ENCODE measurements around the gene FUBP1.
"Not testable (repeated sequence)": the region's sequence is repeated elsewhere in the genome, so short reads cannot be mapped to it uniquely, and the experiment has no call there.

The FUBP1 gene

DNA sequence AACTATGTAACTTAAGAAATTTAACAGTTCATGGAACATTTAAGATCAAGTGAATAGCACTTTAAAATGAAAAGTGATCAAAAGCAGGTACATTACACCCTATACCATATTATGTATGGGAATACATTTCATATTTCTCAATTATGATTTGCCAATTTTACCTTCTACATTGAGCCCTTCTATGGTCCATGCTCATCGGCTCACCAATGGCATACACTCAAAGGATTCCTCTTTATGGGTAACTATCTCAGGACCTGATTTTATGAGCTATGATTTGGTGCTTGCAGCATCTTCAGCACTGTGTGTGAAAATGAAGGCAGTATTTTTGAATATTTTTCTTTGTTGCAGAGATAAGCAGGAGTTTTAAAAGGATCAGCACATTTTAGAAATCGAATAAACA is 33.5 kb downstream of the FUBP1 start:
- no peak for DNase-seq (ENCODE audit: low read depth)

DNA sequence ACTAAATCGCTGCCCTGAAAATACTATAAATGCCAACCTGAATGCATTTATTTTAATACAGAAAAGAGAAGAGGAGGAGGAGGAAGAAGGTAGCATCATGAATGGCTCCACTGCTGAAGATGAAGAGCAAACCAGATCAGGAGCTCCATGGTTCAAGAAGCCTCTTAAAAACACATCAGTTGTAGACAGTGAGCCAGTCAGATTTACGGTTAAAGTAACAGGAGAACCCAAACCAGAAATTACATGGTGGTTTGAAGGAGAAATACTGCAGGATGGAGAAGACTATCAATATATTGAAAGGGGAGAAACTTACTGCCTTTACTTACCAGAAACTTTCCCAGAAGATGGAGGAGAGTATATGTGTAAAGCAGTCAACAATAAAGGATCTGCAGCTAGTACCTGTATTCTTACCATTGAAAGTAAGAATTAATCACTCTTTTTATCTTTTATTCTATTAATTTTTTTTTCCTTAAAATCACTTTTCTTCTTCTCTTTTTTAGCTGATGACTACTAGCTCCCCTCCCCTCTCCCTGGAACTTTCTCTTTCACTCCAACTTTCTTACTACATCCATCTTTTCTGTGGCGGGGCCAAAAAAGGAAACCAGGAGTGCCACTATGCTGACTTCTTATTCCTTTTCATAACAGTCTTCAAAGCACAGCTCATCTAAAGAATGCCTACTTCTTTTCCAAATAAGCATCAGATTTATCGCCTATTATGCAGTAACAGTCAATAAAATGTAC is 36.3 kb downstream of the FUBP1 start:
- no peak for DNase-seq (ENCODE audit: low read depth)

GRCh38 chr1:77940921-77941570 is 37.8 kb downstream of the FUBP1 start:
- no peak for DNase-seq (ENCODE audit: low read depth)

DNA sequence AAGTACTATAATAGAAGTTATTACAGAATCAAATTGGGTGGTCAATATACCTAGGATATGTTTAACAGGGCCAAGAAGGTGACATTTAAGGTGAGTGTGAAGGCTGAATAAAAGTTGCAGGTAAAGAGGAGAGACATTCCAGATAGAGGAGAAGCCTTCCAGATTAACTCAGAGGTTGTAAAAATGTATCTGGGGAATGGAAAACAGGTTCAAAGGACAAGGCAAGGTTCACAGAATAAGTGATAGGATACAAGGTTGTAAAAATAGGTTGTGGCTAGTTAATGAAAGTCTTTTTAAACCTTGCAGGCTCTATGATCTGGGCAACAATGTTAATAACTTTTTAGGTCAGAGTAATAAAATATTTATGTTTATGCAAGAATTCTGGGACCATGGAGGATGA is 40.2 kb downstream of the FUBP1 start:
- DNase-seq (ENCODE audit: low read depth): no peak

DNA sequence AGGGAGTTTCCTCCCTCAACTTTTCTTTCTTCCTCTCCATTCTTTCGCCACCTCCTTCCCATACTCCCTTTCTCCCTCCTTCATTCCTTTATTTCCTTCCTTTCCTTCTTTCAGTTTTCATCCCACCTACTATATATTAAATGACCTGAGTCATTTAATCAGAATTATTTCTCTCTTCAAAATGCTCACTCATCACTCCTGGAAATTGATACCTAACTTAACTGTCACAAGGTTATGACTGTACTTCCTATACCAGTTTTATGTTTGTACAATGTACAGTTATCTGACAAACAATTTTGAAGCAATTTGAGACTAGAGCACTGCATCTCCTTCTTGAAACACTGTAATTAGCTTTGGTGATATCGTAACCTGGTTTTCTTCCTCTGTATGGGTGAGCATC is 49.1 kb downstream of the FUBP1 start:
- no peak for DNase-seq (ENCODE audit: low read depth)

- no peak for DNase-seq (ENCODE audit: low read depth)
These were observed 51.5 kb downstream of the FUBP1 start for GRCh38 chr1:77927414-77927813.

DNA sequence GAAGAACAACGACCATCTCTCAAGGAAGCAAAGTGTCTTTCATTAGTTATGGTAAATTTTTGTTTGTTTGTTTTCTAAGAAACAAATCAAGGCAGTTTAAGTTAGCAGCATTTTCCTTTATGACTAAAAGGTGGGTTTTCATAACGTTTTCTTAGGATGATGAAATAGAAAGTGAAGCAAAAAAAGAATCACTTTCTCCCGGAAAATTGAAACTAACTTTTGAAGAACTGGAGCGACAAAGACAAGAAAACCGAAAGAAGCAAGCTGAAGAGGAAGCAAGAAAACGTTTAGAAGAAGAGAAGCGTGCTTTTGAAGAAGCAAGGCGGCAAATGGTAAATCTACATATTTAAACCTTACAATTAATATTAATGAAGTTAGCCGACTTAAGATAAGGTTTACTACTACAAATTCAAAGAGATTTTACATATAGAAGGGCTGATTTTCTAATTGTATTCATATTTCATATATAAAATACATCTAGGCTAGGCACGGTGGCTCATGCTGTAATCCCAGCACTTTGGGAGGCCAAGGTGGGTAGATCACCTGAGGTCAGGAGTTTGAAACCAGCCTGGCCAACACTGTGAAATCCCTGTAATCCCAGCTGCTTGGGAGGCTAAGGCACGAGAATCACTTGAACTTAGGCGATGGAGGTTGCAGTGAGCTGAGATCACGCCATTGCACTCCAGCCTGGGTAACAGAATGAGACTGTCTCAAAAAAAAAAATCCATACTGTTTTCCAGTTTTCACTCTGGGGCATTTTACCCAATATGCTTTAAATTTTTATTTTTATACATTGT is 52.1 kb downstream of the FUBP1 start:
- no peak for DNase-seq (ENCODE audit: low read depth)

GRCh38 chr1:77925956-77926355 is 52.9 kb downstream of the FUBP1 start:
- DNase-seq (ENCODE audit: low read depth): no peak

DNA sequence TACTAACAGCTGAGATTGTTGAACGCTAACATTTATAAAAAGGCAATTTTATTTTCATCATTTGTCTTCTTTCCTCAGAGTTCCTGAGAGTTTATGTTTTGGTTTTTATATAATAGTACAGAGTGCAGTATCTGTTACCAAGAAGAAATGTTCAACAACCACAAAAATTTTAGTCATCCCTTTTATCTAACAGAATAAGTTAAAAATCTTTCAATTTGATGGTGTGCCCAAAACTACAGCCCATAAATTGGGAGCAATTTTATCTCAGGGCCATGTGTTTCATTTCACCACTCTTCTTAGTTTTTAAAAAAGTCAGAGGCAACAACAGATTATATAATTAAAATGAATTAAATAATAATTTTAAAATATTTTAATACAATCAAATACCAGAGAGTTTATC is 53.4 kb downstream of the FUBP1 start:
- DNase-seq (ENCODE audit: low read depth): peak; percentile 68

GRCh38 chr1:77918918-77919317 is 60.0 kb downstream of the FUBP1 start:
- not testable (repeated sequence) for DNase-seq (ENCODE audit: low read depth)

GRCh38 chr1:77910116-77910515 is 68.8 kb downstream of the FUBP1 start:
- no peak for DNase-seq (ENCODE audit: low read depth)

- no peak for DNase-seq (ENCODE audit: low read depth)
These were observed 72.2 kb downstream of the FUBP1 start for GRCh38 chr1:77906624-77907023.

DNA sequence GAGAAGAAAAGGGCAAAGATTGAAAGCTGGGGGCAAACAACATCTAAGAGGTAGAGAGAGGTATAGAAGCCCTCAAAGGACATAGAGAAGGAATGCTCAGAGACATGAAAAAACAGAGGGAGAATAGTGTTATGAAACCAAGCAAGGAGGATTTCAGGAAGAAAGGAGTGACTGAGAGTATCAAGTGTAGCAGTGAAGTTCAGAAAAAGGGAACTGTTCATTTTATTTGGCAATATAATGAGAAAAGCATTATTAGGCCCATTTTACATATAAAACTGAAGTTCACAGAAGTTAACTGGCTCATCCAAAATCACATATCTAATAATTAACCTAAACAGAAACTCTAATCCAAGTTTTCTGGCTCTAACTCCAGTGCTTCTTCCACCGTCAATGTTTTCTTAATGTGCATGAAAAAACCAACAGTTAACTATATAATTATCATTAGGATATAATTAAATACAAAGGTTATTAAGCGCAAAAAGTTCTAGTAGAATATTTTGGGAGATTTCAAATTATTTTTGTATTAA is 72.8 kb downstream of the FUBP1 start:
- DNase-seq (ENCODE audit: low read depth): no peak

GRCh38 chr1:77905603-77906002 is 73.3 kb downstream of the FUBP1 start:
- DNase-seq (ENCODE audit: low read depth): no peak

- peak; percentile 59 for DNase-seq (ENCODE audit: low read depth)
These were observed 78.1 kb downstream of the FUBP1 start for GRCh38 chr1:77900687-77901293.

- DNase-seq (ENCODE audit: low read depth): peak; percentile 52
These were observed 79.1 kb downstream of the FUBP1 start for GRCh38 chr1:77899647-77900320.
